Osteocyte (in vitro differentiated cells): ENCODE data around the gene WNT2. TPM values are rescaled to one million over a fixed set of nuclear protein-coding genes. Genes with fewer than 3 reads are reported as not detected.

Experiments used
- DNase-seq: peaks from one replicate; pipeline ENCODE4 v3.0.0; 2021; ENCODE audit warnings: mixed read lengths; ENCODE audit not compliant: unreplicated experiment; ENCODE audit errors: extremely low spot score
- H3K27ac Mint-ChIP-seq: one replicate; pipeline ENCODE4 v1.8.0; 2021; ENCODE audit warnings: mild to moderate bottlenecking, mixed read lengths; ENCODE audit not compliant: unreplicated experiment
- H3K27me3 Mint-ChIP-seq: one replicate; pipeline ENCODE4 v1.8.0; 2021; ENCODE audit warnings: mixed read lengths; ENCODE audit not compliant: unreplicated experiment
- H3K36me3 Mint-ChIP-seq: one replicate; pipeline ENCODE4 v1.8.0; 2021; ENCODE audit warnings: mixed read lengths; ENCODE audit not compliant: unreplicated experiment
- H3K4me1 Mint-ChIP-seq: one replicate; pipeline ENCODE4 v1.8.0; 2021; ENCODE audit warnings: mixed read lengths; ENCODE audit not compliant: unreplicated experiment
- H3K4me3 Mint-ChIP-seq: one replicate; pipeline ENCODE4 v1.8.0; 2021; ENCODE audit warnings: mild to moderate bottlenecking, moderate library complexity, mixed read lengths; ENCODE audit not compliant: unreplicated experiment
- H3K9me3 Mint-ChIP-seq: one replicate; pipeline ENCODE4 v1.8.0; 2021; ENCODE audit warnings: mixed read lengths; ENCODE audit not compliant: unreplicated experiment
- CTCF ChIP-seq: fragments of 200-600 bp; sonication (generic); IDR thresholded peaks from 2 replicates; pipeline ENCODE4 v1.5.0; 2021; ENCODE audit warnings: antibody characterized with exemption, mild to moderate bottlenecking, moderate library complexity
- total RNA-seq: library from RNA; stranded (reverse); gene quantifications from 2 replicates; pipeline ENCODE4 v1.2.1, GENCODE V29; 2021

The WNT2 gene
- total RNA-seq, 1 donor from 2014 or later, result 9.5 TPM

DNA sequence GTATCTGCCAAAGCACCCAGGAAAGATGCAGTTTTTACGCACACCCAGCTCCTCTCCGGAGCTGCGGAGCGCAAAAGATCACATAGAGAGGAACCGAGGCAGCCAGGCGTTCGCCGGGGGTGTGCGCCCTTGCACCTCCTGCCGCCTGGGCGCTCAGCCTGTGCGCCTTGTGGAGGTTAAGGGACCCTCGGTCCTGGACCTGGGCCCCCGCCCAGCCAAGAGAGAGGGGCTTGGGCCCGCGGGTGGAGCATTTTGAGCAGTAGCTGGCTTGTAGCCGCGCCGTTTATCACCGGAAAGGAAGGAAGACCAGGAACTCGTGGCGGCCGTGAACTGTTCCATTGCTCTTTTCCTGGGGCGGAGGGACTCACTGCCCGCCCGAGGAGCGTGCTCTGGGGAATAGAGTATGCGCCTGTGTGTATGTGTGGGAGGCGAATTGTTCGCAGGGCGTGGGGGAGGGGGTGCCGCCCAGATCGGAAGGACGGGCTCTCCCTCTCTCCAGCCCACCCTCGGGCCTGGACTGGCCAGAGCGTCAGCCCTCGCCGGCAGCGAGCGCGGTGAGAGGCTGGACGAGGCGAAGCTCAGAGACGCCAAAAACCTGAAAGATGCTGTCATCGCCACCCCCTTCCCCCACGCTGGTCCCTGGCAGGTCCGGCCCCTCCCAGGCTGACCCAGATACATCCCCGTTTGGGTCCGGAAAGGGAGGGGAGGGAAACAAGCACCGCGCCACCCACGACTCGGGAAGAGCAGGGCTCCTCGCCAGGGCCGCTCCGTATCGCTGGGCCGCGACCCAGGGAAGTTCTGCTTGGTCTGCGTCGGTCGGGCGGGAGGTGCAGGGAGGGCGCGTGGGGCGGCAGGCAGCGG, 1.2 kb upstream of the WNT2 start:
- H3K27me3 Mint-ChIP-seq, result peaks cover 15% of the 10 kb centered on the region
- peaks cover 39% of the 10 kb centered on the region for H3K4me1 Mint-ChIP-seq
- TF ChIP-seq CTCF, result no peak
- peak; percentile 84 for DNase-seq
- H3K36me3 Mint-ChIP-seq, result peaks cover 11% of the 10 kb centered on the region
- peaks cover 21% of the 10 kb centered on the region for H3K9me3 Mint-ChIP-seq
- H3K27ac Mint-ChIP-seq, result peak overlapping the region; percentile 81
- peak overlapping the region; percentile 85 for H3K4me3 Mint-ChIP-seq

DNA sequence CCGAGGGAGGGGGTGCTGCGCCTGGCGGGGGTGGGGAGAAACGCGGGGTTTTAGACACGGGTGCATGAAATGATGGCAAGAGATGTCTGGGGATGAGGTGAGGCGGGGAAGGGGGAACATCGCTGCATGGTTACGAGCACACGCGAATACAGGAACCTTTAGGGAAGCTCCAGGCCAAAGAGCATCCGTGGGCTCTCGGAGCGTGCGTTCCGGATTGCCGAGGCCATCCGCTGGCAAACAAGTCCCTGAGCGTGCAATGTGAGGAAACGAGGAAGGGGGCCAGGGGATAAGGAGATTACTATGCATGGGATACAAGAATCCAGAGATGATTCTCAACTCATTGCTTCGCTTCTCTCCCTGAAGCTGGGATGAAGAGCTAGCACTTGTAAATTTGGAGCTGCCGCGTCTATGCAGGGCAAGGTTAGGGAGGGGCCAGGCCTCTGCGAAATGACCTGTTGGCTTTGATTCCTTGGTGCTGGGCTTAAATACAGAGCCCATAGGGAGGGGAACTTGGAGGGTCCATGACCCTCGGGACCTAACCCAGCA, 520 bp upstream of the WNT2 start:
- Mint-ChIP-seq H3K4me3 (peak overlapping the region; percentile 85), H3K36me3 (peaks cover 7% of the 10 kb centered on the region), H3K27me3 (peaks cover 15% of the 10 kb centered on the region), H3K27ac (peak overlapping the region; percentile 81), H3K4me1 (peaks cover 40% of the 10 kb centered on the region), H3K9me3 (peaks cover 16% of the 10 kb centered on the region)
- no peak for TF ChIP-seq CTCF
- DNase-seq, result no peak

DNA sequence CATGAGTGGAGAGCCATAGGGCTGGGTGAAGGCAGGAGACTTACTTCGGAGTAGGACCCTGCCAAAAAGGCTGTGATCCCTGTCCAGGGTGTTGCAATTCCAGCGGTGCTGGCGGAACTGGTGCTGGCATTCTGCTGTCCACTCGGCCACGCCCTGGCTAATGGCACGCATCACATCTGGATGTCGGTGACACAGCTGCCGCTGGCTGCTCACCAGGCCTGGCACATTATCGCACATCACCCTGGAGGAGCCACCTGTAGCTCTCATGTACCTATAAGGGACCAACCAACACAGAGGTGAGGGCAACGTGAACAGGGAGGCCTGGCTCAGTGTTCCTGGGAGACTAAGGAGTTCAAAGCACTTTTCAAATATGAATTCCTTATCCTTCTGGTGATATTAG, 2.3 kb downstream of the WNT2 start:
- H3K27me3 Mint-ChIP-seq, result peaks cover 15% of the 10 kb centered on the region

GRCh38 chr7:117319181-117319580, 3.7 kb downstream of the WNT2 start:
- Mint-ChIP-seq H3K27ac (no peak overlapping the region), H3K4me1 (peaks cover 24% of the 10 kb centered on the region), H3K36me3 (peaks cover 2% of the 10 kb centered on the region), H3K27me3 (peaks cover 15% of the 10 kb centered on the region), H3K4me3 (no peak overlapping the region), H3K9me3 (no peaks in the 10 kb centered on the region)
- no peak for DNase-seq
- no peak for TF ChIP-seq CTCF

More for the DNA sequence above, 2.3 kb downstream of the WNT2 start:
- no peak for DNase-seq
- no peaks in the 10 kb centered on the region for H3K36me3 Mint-ChIP-seq
- TF ChIP-seq CTCF, result no peak
- no peak overlapping the region for H3K27ac Mint-ChIP-seq
- H3K4me1 Mint-ChIP-seq, result peaks cover 35% of the 10 kb centered on the region
- no peaks in the 10 kb centered on the region for H3K9me3 Mint-ChIP-seq
- H3K4me3 Mint-ChIP-seq, result no peak overlapping the region

DNA sequence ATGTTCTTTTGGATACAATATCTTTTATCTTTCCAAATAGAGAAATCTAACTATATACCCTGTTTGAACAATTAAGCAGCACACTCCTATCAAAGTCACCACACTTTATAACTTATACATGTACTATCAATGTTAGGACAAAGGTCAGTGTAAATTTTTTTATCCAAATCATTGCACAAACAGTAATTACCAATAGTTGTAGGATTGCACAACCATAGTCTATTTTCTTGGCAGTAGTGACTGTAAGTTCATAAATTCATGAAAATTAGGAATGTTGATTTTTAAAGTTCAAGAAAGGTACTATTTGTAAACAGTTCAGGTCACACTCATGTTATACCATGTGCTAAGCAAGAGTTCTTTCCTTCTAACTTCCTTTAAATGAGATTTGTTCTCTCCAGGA, 9.3 kb downstream of the WNT2 start:
- peaks cover 6% of the 10 kb centered on the region for H3K4me1 Mint-ChIP-seq
- no peak for DNase-seq
- no peaks in the 10 kb centered on the region for H3K27me3 Mint-ChIP-seq
- H3K4me3 Mint-ChIP-seq, result no peak overlapping the region
- H3K27ac Mint-ChIP-seq, result no peak overlapping the region
- no peak for TF ChIP-seq CTCF
- no peaks in the 10 kb centered on the region for H3K9me3 Mint-ChIP-seq
- peaks cover 2% of the 10 kb centered on the region for H3K36me3 Mint-ChIP-seq
